HepG2 (cell line): ENCODE data around the gene EIF4G2. TPM values are rescaled to one million over a fixed set of nuclear protein-coding genes. Genes with fewer than 3 reads are reported as not detected.

ENCODE experiments used
- ATAC-seq: fragments of 200-7000 bp; cut with Tn5 transposase; 3 replicates; pipeline ENCODE4 v1.9.1; 2020; ENCODE audit warnings: mild to moderate bottlenecking, moderate library complexity
- BruUV-seq: library from RNA; stranded (reverse); fragments of 400-500 nt; replicated peaks from 2 replicates; lab custom pipeline; 2021; lab: Mats Ljungman, UMichigan
- CTCF ChIA-PET: fragments of 300-600 bp; formaldehyde crosslinking; extraction: SDS; loops from one replicate; lab custom pipeline; 2021; ENCODE audit warnings: low total read pairs, inconsistent platforms, low intra/inter-chr PET ratio; lab: Yijun Ruan, JAX
- POLR2A ChIA-PET: fragments of 350-600 bp; sonication (Branson Sonifier 250); formaldehyde crosslinking; loops from one replicate; lab custom pipeline; 2020; ENCODE audit warnings: antibody characterized with exemption, inconsistent platforms; lab: Yijun Ruan, JAX
- DNase-seq: peaks from one replicate; pipeline ENCODE4 v3.0.0-alpha.2; 2015; ENCODE audit warnings: low spot score
- FAIRE-seq: peaks from 3 replicates; lab custom pipeline; 2011; peaks lifted over from hg19 to GRCh38; lab: Jason Lieb, UNC
- H2AFZ ChIP-seq: one replicate; pipeline ENCODE4 v1.6.1; 2011; ENCODE audit warnings: low read length, inconsistent platforms
- H3K27ac ChIP-seq: fragments of 300-600 bp; 3 replicates; pipeline ENCODE4 v1.8.0; 2011; ENCODE audit warnings: mixed run types, mild to moderate bottlenecking, mixed read lengths, low read length, inconsistent platforms; ENCODE audit not compliant: insufficient read depth; ENCODE audit errors: extremely low read length
- H3K27me3 ChIP-seq, 2 experiments: fragments of 200-600 bp in 1 of 2; 2 replicates in 1 of 2; 3 replicates in 1 of 2; pipeline versions ENCODE4 v1.6.0 to v1.8.0; 2011; ENCODE audit warnings: low read length in 2 of 2, mild to moderate bottlenecking in 2 of 2, moderate library complexity in 2 of 2, inconsistent platforms in 1 of 2; ENCODE audit not compliant: insufficient read depth in 2 of 2, control insufficient read depth in 1 of 2
- H3K36me3 ChIP-seq, 2 experiments: fragments of 200-600 bp in 1 of 2; replicated peaks in 1 of 2; 2 replicates in 1 of 2; 3 replicates in 1 of 2; pipeline versions ENCODE4 v1.5.1 to v1.8.0; 2011; ENCODE audit warnings: low read length in 2 of 2, inconsistent platforms in 1 of 2; ENCODE audit not compliant: insufficient read depth in 2 of 2, control insufficient read depth in 1 of 2
- H3K4me1 ChIP-seq: 2 replicates; pipeline ENCODE4 v1.5.1; 2012; ENCODE audit warnings: low read length, inconsistent platforms; ENCODE audit not compliant: insufficient read depth
- H3K4me2 ChIP-seq: 2 replicates; pipeline ENCODE4 v1.6.0; 2011; ENCODE audit warnings: low read depth, low read length, inconsistent platforms
- H3K4me3 ChIP-seq, 3 experiments: fragments of 200-600 bp in 1 of 3; sonication (generic), shearing (Covaris generic) in 1 of 3; replicated peaks in 1 of 3; 2 replicates each; pipeline ENCODE4 v1.5.1; 2011 to 2016; ENCODE audit warnings: low read length in 3 of 3, inconsistent platforms in 2 of 3, low read depth in 2 of 3, mild to moderate bottlenecking in 2 of 3, control low read depth in 1 of 3, mixed read lengths in 1 of 3; ENCODE audit not compliant: insufficient read depth in 1 of 3
- H3K79me2 ChIP-seq: one replicate; pipeline ENCODE4 v1.6.1; 2011; ENCODE audit warnings: low read length, inconsistent platforms; ENCODE audit not compliant: insufficient read depth
- H3K9ac ChIP-seq: 2 replicates; pipeline ENCODE4 v1.6.0; 2011; ENCODE audit warnings: mild to moderate bottlenecking, low read depth, low read length, inconsistent platforms; ENCODE audit not compliant: insufficient read depth
- H3K9me3 ChIP-seq: 2 replicates; pipeline ENCODE4 v1.5.1; 2012; ENCODE audit warnings: mild to moderate bottlenecking, low read length
- H4K20me1 ChIP-seq: 2 replicates; pipeline ENCODE4 v1.6.0; 2011; ENCODE audit warnings: inconsistent platforms, mild to moderate bottlenecking, low read length, moderate library complexity; ENCODE audit not compliant: insufficient read depth
- HNF1A ChIP-seq, 2 experiments: sonication (generic) in 1 of 2; formaldehyde crosslinking in 1 of 2; IDR thresholded peaks; 2 replicates each; pipeline versions ENCODE4 v1.4.0 to v1.6.1; 2016 to 2020; ENCODE audit warnings: borderline replicate concordance in 1 of 2, low read depth in 1 of 2, mild to moderate bottlenecking in 1 of 2, missing genetic modification reagents in 1 of 2
- PRPF4 ChIP-seq: fragments of 200-400 bp; formaldehyde crosslinking; IDR thresholded peaks from 2 replicates; pipeline ENCODE4 v1.6.1; 2016; ENCODE audit warnings: low read length, low read depth; ENCODE audit not compliant: poor library complexity, severe bottlenecking
- RFXAP ChIP-seq: sonication (generic); formaldehyde crosslinking; IDR thresholded peaks from 2 replicates; pipeline ENCODE4 v1.4.0; 2020; ENCODE audit warnings: missing genetic modification reagents, borderline replicate concordance
- STAG1 ChIP-seq: sonication (generic); formaldehyde crosslinking; IDR thresholded peaks from 2 replicates; pipeline ENCODE4 v1.4.0; 2020; ENCODE audit warnings: missing genetic modification reagents
- ZFX ChIP-seq: sonication (generic); formaldehyde crosslinking; IDR thresholded peaks from 2 replicates; pipeline ENCODE4 v1.4.0; 2020; ENCODE audit warnings: mild to moderate bottlenecking, low read depth, missing genetic modification reagents, moderate library complexity
- ZNF18 ChIP-seq: sonication (generic); formaldehyde crosslinking; IDR thresholded peaks from 2 replicates; pipeline ENCODE4 v1.8.0; 2022; ENCODE audit warnings: mild to moderate bottlenecking, missing genetic modification reagents; ENCODE audit not compliant: insufficient replicate concordance
- ZNF260 ChIP-seq: sonication (generic); formaldehyde crosslinking; IDR thresholded peaks from 2 replicates; pipeline ENCODE4 v1.4.0; 2020; ENCODE audit warnings: missing genetic modification reagents, low read depth, mild to moderate bottlenecking, borderline replicate concordance
- ZNF337 ChIP-seq: sonication (generic); formaldehyde crosslinking; IDR thresholded peaks from 2 replicates; pipeline ENCODE4 v1.5.1; 2020; ENCODE audit warnings: missing genetic modification reagents, low read depth, mild to moderate bottlenecking, borderline replicate concordance
- ZNF570 ChIP-seq: sonication (generic); formaldehyde crosslinking; IDR thresholded peaks from 2 replicates; pipeline ENCODE4 v1.4.0; 2020; ENCODE audit warnings: mild to moderate bottlenecking, missing genetic modification reagents, borderline replicate concordance
- ZNF746 ChIP-seq: sonication (generic); formaldehyde crosslinking; IDR thresholded peaks from 2 replicates; pipeline ENCODE4 v1.8.0; 2022; ENCODE audit warnings: mild to moderate bottlenecking, missing genetic modification reagents
- ZSCAN25 ChIP-seq: sonication (generic); formaldehyde crosslinking; IDR thresholded peaks from 2 replicates; pipeline ENCODE4 v1.8.0; 2022; ENCODE audit warnings: mild to moderate bottlenecking, missing genetic modification reagents
- WGBS: methylation state at CpG from one replicate; pipeline ENCODE4 v1.1.6; 2017; ENCODE audit warnings: low lambda C conversion rate; 5-methylcytosine and 5-hydroxymethylcytosine counted together
- in situ Hi-C: cut with HindIII; loops from 2 replicates; pipeline ENCODE4 v1.10.0; 2017; ENCODE audit warnings: low pct_unique_long_range_greater_than_20kb; ENCODE audit not compliant: extremely low pct_ligation_motif_present
- intact Hi-C: fragments of 100-400 bp; cut with micrococcal nuclease; formaldehyde crosslinking; loops from one replicate; pipeline ENCODE4 v1.10.0; 2022; ENCODE audit not compliant: unreplicated experiment
- polyA plus RNA-seq, 8 experiments: library from polyadenylated mRNA; depleted of rRNA in 3 of 8; stranded (reverse) in 7 of 8; unstranded in 1 of 8; fragments of >200 nt; fragmentation: Illumina TruSeq in 4 of 8; extraction: Trizol in 4 of 8; gene quantifications; 2 replicates each; pipeline versions ENCODE4 v1.2.1 to v1.2.3, GENCODE V29; 2011 to 2016; ENCODE audit warnings: low read depth in 4 of 8, missing spikeins in 1 of 8, mixed read lengths in 1 of 8; ENCODE audit not compliant: insufficient read depth in 1 of 8
- total RNA-seq, 5 experiments: library from RNA; depleted of rRNA; stranded (reverse); fragments of >200 nt; fragmentation: Illumina TruSeq; extraction: Trizol; gene quantifications; 2 replicates each; pipeline ENCODE4 v1.2.3, GENCODE V29; 2016; ENCODE audit warnings: low read depth in 1 of 5

The EIF4G2 gene
- total and polyA plus RNA-seq, 2 of the 13 experiments (the other 11 are each of a cell fraction or from before 2014, with no cell fraction given), result 362 to 546 TPM

GRCh38 chr11:10752486-10752885 is 56.2 kb downstream of the EIF4G2 start (continued):
- TF ChIP-seq ZNF18 (no peak), STAG1 (no peak), ZFX (CRISPR knock-in tag) (no peak), ZNF260 (CRISPR knock-in tag) (no peak), HNF1A (IDR thresholded peaks at IDR 0.05; ENCODE audit: low read depth) (no peak), HNF1A (CRISPR knock-in tag; IDR thresholded peaks at IDR 0.05; ENCODE audit: borderline replicate concordance) (no peak)

GRCh38 chr11:10752061-10752460 is 56.7 kb downstream of the EIF4G2 start:
- in situ Hi-C loops (no loop called here), intact Hi-C loops (no loop called here)
- Histone ChIP-seq H3K79me2 (peaks cover 13% of the 10 kb centered on the region), H3K9me3 (no peaks in the 10 kb centered on the region), H4K20me1 (no peaks in the 10 kb centered on the region; the same call in 1 of the 2 replicates), H2AFZ (no peak overlapping the region), H3K27ac (no peak overlapping the region), H3K4me1 (peaks cover 10% of the 10 kb centered on the region), H3K9ac (peak overlapping the region; percentile 78), H3K27me3 (no peaks in the 10 kb centered on the region; a peak in 1 of 5 replicates), H3K36me3 (peaks cover 3 to 19% of the 10 kb centered on the region in 2 experiments; a peak in 4 of 5 replicates), H3K4me2 (peak overlapping the region; percentile 76), H3K4me3 (peak overlapping the region; percentile 75 to 91 (median 87); a peak in 5 of 6 replicates)
- TF ChIP-seq ZNF570 (CRISPR knock-in tag), result no peak
- no peak for TF ChIP-seq RFXAP (CRISPR knock-in tag)
- no peak for TF ChIP-seq ZNF337 (CRISPR knock-in tag)
- TF ChIP-seq ZNF746 (CRISPR knock-in tag), result no peak
- TF ChIP-seq PRPF4, result no peak
- TF ChIP-seq ZSCAN25, result no peak
- CTCF ChIA-PET, result no interaction called here
- WGBS, result 8% methylated on average over 2 of the region's 2 CpGs
- no peak for ATAC-seq
- no peak for DNase-seq
- POLR2A ChIA-PET, result interaction anchor here (1.6 kb wide), 1 partner anchor 57 kb away, joined by 34 read pairs; the partner anchor contains the start of gene EIF4G2
- TSS peak; percentile 57 for BruUV-seq
- FAIRE-seq, result no peak
